Esophagus muscularis mucosa (tissue), 3 donors: ENCODE results near the gene RPS17.
"Not testable (repeated sequence)": the region's sequence is repeated elsewhere in the genome, so short reads cannot be mapped to it uniquely, and the experiment has no call there.

Source experiments
- EP300 ChIP-seq: sonication (generic); formaldehyde crosslinking; IDR thresholded peaks from one replicate; pipeline ENCODE4 v1.6.1; 2017; ENCODE audit warnings: antibody characterized with exemption
- TF ChIP-seq, protein P1 (sequence below), 3 experiments: fragments of 200-600 bp in 2 of 3; fragments of 450-650 bp in 1 of 3; sonication (generic) in 2 of 3; IDR thresholded peaks; one replicate each; pipeline ENCODE4 v1.5.1; 2017 to 2019; ENCODE audit warnings: antibody characterized with exemption in 3 of 3, mild to moderate bottlenecking in 2 of 3, moderate library complexity in 1 of 3

DNA sequence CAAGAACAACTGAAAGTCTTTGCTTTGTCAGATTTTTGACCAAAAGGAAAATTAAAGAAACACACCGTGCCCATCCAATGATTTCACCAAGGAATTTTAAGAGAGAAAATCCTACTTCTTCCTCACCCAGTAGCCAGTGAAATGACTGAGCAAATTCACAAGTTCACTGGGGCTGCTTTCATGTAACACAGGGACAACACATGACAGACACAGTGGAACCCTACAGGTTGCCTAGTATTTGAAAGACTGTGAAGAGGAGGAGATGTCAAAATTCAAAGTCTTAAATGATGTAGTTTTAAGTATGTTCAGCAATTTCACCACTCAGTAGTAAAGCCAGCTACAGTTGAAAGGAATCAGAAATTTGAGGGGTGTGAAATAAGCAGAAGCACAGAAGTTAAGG, 33.2 kb downstream of the RPS17 start:
- TF ChIP-seq EP300: not testable (repeated sequence)
- TF ChIP-seq, protein P1, sequence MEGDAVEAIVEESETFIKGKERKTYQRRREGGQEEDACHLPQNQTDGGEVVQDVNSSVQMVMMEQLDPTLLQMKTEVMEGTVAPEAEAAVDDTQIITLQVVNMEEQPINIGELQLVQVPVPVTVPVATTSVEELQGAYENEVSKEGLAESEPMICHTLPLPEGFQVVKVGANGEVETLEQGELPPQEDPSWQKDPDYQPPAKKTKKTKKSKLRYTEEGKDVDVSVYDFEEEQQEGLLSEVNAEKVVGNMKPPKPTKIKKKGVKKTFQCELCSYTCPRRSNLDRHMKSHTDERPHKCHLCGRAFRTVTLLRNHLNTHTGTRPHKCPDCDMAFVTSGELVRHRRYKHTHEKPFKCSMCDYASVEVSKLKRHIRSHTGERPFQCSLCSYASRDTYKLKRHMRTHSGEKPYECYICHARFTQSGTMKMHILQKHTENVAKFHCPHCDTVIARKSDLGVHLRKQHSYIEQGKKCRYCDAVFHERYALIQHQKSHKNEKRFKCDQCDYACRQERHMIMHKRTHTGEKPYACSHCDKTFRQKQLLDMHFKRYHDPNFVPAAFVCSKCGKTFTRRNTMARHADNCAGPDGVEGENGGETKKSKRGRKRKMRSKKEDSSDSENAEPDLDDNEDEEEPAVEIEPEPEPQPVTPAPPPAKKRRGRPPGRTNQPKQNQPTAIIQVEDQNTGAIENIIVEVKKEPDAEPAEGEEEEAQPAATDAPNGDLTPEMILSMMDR (IDR thresholded peaks at IDR 0.05): not testable (repeated sequence)
